Measurements from ENCODE around the gene CCSER2. TPM values are rescaled to one million over a fixed set of nuclear protein-coding genes. Genes with fewer than 3 reads are reported as not detected.

The CCSER2 gene
- polyA plus RNA-seq, 1 donor (not counting 4 experiments of a cell fraction or from before 2014, with no cell fraction given): 26.7 TPM

GRCh38 chr10:84296091-84296981 is 32.1 kb upstream of the CCSER2 start:
- Histone ChIP-seq H3K4me2 (ENCODE audit: control insufficient read depth, extremely low read depth, insufficient read depth, low read depth, low read length) (no peak overlapping the region), H3K27ac (ENCODE audit: control insufficient read depth, insufficient read depth, low read length) (no peak overlapping the region), H3K27me3 (ENCODE audit: control insufficient read depth, extremely low read depth, insufficient read depth, low read length) (no peaks in the 10 kb centered on the region), H3K9me3 (ENCODE audit: control insufficient read depth, low read depth, low read length) (no peaks in the 10 kb centered on the region), H3K9me1 (ENCODE audit: control insufficient read depth, extremely low read depth, insufficient read depth, low read length) (no peaks in the 10 kb centered on the region), H2AFZ (ENCODE audit: control insufficient read depth, low read length) (no peak overlapping the region), H3K79me2 (ENCODE audit: control insufficient read depth, insufficient read depth, low read length) (no peaks in the 10 kb centered on the region), H3K9ac (ENCODE audit: control insufficient read depth, extremely low read depth, insufficient read depth, low read length) (no peak overlapping the region), H3K4me1 (ENCODE audit: control insufficient read depth, extremely low read depth, insufficient read depth, low read length) (no peaks in the 10 kb centered on the region), H3K4me3 (ENCODE audit: control insufficient read depth in 2 of 3, extremely low read depth in 1 of 3, insufficient read depth in 2 of 3, low read depth in 1 of 3, low read length in 3 of 3) (no peak overlapping the region), H3K36me3 (ENCODE audit: control insufficient read depth in 2 of 2, extremely low read depth in 1 of 2, insufficient read depth in 2 of 2, low read length in 2 of 2) (no peaks in the 10 kb centered on the region), H4K20me1 (ENCODE audit: control insufficient read depth, extremely low read depth, insufficient read depth, low read length) (no peaks in the 10 kb centered on the region)
- no peak for DNase-seq (ENCODE audit: low read depth, low spot score)
- no peak for FAIRE-seq
- dilution Hi-C loops (cut with MboI; ENCODE audit: extremely low pct_ligation_motif_present, low sequenced_read_pairs): no loop called here
- TF ChIP-seq EZH2 (IDR thresholded peaks at IDR 0.05; ENCODE audit: low read length): no peak
- no peak for TF ChIP-seq CTCF (optimal IDR thresholded peaks at IDR 0.05 in 1 of 3, IDR thresholded peaks at IDR 0.05 in 1 of 3, conservative IDR thresholded peaks at IDR 0.05 in 1 of 3; ENCODE audit: extremely low read depth in 1 of 3, insufficient read depth in 2 of 3, low read length in 3 of 3)

GRCh38 chr10:84298057-84298456 is 30.3 kb upstream of the CCSER2 start:
- Histone ChIP-seq H3K4me3 (ENCODE audit: control insufficient read depth in 2 of 3, extremely low read depth in 1 of 3, insufficient read depth in 2 of 3, low read depth in 1 of 3, low read length in 3 of 3) (no peak overlapping the region), H3K9ac (ENCODE audit: control insufficient read depth, extremely low read depth, insufficient read depth, low read length) (no peak overlapping the region), H3K79me2 (ENCODE audit: control insufficient read depth, insufficient read depth, low read length) (no peaks in the 10 kb centered on the region), H2AFZ (ENCODE audit: control insufficient read depth, low read length) (no peak overlapping the region), H3K4me2 (ENCODE audit: control insufficient read depth, extremely low read depth, insufficient read depth, low read depth, low read length) (no peak overlapping the region), H3K27ac (ENCODE audit: control insufficient read depth, insufficient read depth, low read length) (no peak overlapping the region), H3K4me1 (ENCODE audit: control insufficient read depth, extremely low read depth, insufficient read depth, low read length) (no peaks in the 10 kb centered on the region), H3K9me3 (ENCODE audit: control insufficient read depth, low read depth, low read length) (no peaks in the 10 kb centered on the region), H3K36me3 (ENCODE audit: control insufficient read depth in 2 of 2, extremely low read depth in 1 of 2, insufficient read depth in 2 of 2, low read length in 2 of 2) (no peaks in the 10 kb centered on the region), H3K27me3 (ENCODE audit: control insufficient read depth, extremely low read depth, insufficient read depth, low read length) (no peaks in the 10 kb centered on the region), H4K20me1 (ENCODE audit: control insufficient read depth, extremely low read depth, insufficient read depth, low read length) (no peaks in the 10 kb centered on the region), H3K9me1 (ENCODE audit: control insufficient read depth, extremely low read depth, insufficient read depth, low read length) (no peaks in the 10 kb centered on the region)
- dilution Hi-C loops (cut with MboI; ENCODE audit: extremely low pct_ligation_motif_present, low sequenced_read_pairs): no loop called here
- TF ChIP-seq EZH2 (IDR thresholded peaks at IDR 0.05; ENCODE audit: low read length) (no peak), CTCF (optimal IDR thresholded peaks at IDR 0.05 in 1 of 3, IDR thresholded peaks at IDR 0.05 in 1 of 3, conservative IDR thresholded peaks at IDR 0.05 in 1 of 3; ENCODE audit: extremely low read depth in 1 of 3, insufficient read depth in 2 of 3, low read length in 3 of 3) (no peak)
- DNase-seq (ENCODE audit: low read depth, low spot score): no peak
- no peak for FAIRE-seq
